GM23248 (cell line): ENCODE results near the gene DSC3.

Source experiments
- EZH2 ChIP-seq: fragments of 200-600 bp; sonication (generic); IDR thresholded peaks from 2 replicates; pipeline ENCODE4 v1.6.1; 2018; ENCODE audit warnings: antibody characterized with exemption, mild to moderate bottlenecking; ENCODE audit not compliant: insufficient read depth, poor library complexity, severe bottlenecking
- EZH2phosphoT487 ChIP-seq: fragments of 200-600 bp; sonication (generic); IDR thresholded peaks from 2 replicates; pipeline ENCODE4 v1.6.1; 2018; ENCODE audit warnings: antibody characterized with exemption, moderate library complexity, mild to moderate bottlenecking, low read depth; ENCODE audit not compliant: insufficient read depth

DNA sequence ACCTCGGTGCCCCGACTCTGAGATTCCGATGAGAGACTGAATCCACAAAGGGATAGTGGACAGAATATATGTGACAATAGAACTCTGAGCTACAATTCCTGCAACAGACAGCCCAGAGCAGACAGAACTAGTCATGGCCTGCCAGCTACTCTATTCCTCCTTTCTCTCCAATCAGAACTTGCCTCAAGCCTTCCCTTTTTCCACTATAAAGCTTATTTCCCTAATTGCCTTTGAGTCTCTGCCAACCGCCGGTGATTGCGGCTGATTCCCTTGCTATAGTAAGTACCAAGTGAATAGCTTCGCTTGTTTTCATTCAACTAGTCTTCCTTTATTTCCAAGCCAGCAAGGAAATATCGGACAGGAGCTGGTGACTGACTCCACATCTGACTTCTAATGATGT lies 96.8 kb downstream of the DSC3 start:
- TF ChIP-seq EZH2 (no peak), EZH2phosphoT487 (no peak)
